BE2C (cell line): ENCODE results near the gene MBP.

ENCODE experiments used
- DNase-seq: peaks from one replicate; pipeline ENCODE4 v3.0.0-alpha.2; 2020
- H3K27me3 ChIP-seq: fragments of 250-450 bp; sonication (Bioruptor Pico); 2 replicates; pipeline ENCODE4 v1.5.1; 2020; ENCODE audit warnings: mild to moderate bottlenecking
- H3K36me3 ChIP-seq: fragments of 250-450 bp; sonication (Bioruptor Pico); 2 replicates; pipeline ENCODE4 v1.5.1; 2020; ENCODE audit warnings: mild to moderate bottlenecking
- H3K4me1 ChIP-seq: fragments of 250-450 bp; sonication (Bioruptor Pico); 2 replicates; pipeline ENCODE4 v1.5.1; 2020
- H3K4me3 ChIP-seq: 2 replicates; pipeline ENCODE4 v1.5.1; 2011; ENCODE audit warnings: low read depth, low read length
- H3K9me3 ChIP-seq: fragments of 250-450 bp; sonication (Bioruptor Pico); 2 replicates; pipeline ENCODE4 v1.5.1; 2020
- CTCF ChIP-seq: IDR thresholded peaks from 2 replicates; pipeline ENCODE4 v1.5.1; 2012; ENCODE audit warnings: mild to moderate bottlenecking, low read depth, low read length

Gene MBP

GRCh38 chr18:77130229-77131099 is 2.1 kb downstream of the MBP start:
- DNase-seq = no peak
- no peak for TF ChIP-seq CTCF
- Histone ChIP-seq H3K4me3 (no peak overlapping the region), H3K9me3 (no peaks in the 10 kb centered on the region), H3K4me1 (0 out of 2 replicates have a peak, but pooled peaks cover 2% of the 10 kb centered on the region), H3K27me3 (no peaks in the 10 kb centered on the region), H3K36me3 (no peaks in the 10 kb centered on the region)

GRCh38 chr18:77129150-77129551 is 3.4 kb downstream of the MBP start:
- no peaks in the 10 kb centered on the region for H3K9me3 ChIP-seq
- no peaks in the 10 kb centered on the region for H3K4me1 ChIP-seq
- DNase-seq = no peak
- H3K36me3 ChIP-seq = no peaks in the 10 kb centered on the region
- no peak for TF ChIP-seq CTCF
- H3K4me3 ChIP-seq = no peak overlapping the region
- no peaks in the 10 kb centered on the region for H3K27me3 ChIP-seq

GRCh38 chr18:77127769-77128671 is 4.6 kb downstream of the MBP start:
- Histone ChIP-seq H3K9me3 (no peaks in the 10 kb centered on the region), H3K27me3 (no peaks in the 10 kb centered on the region), H3K36me3 (no peaks in the 10 kb centered on the region), H3K4me3 (no peak overlapping the region), H3K4me1 (no peaks in the 10 kb centered on the region)
- no peak for DNase-seq
- no peak for TF ChIP-seq CTCF

- no peaks in the 10 kb centered on the region for H3K36me3 ChIP-seq
- H3K9me3 ChIP-seq = no peaks in the 10 kb centered on the region
- TF ChIP-seq CTCF = no peak
- H3K27me3 ChIP-seq = no peaks in the 10 kb centered on the region
- H3K4me3 ChIP-seq = no peak overlapping the region
- DNase-seq = no peak
- H3K4me1 ChIP-seq = no peaks in the 10 kb centered on the region
Measured at GRCh38 chr18:77124452-77124922, 8.1 kb downstream of the MBP start.

GRCh38 chr18:77123320-77124231 is 9.0 kb downstream of the MBP start:
- H3K9me3 ChIP-seq = no peaks in the 10 kb centered on the region
- H3K27me3 ChIP-seq = no peaks in the 10 kb centered on the region
- H3K4me3 ChIP-seq = no peak overlapping the region
- H3K36me3 ChIP-seq = no peaks in the 10 kb centered on the region
- no peak for TF ChIP-seq CTCF
- H3K4me1 ChIP-seq = no peaks in the 10 kb centered on the region
- DNase-seq = no peak
